OCI-LY1 (cell line): ENCODE data around the gene TFB2M.

Source experiments
- EZH2 ChIP-seq: fragments of 200-600 bp; sonication (generic), shearing (Covaris generic); IDR thresholded peaks from 2 replicates; pipeline ENCODE4 v1.8.0; 2017; ENCODE audit warnings: borderline replicate concordance, mixed run types, mild to moderate bottlenecking, antibody characterized with exemption, low read length, moderate library complexity, mixed read lengths
- TF ChIP-seq, protein P1 (sequence below): fragments of 200-600 bp; sonication (generic), shearing (Covaris generic); IDR thresholded peaks from 2 replicates; pipeline ENCODE4 v1.5.1; 2017; ENCODE audit warnings: mild to moderate bottlenecking, antibody characterized with exemption, low read length, moderate library complexity, mixed read lengths

GRCh38 chr1:246527402-246528088 is 38.5 kb downstream of the TFB2M start:
- TF ChIP-seq, protein P1, sequence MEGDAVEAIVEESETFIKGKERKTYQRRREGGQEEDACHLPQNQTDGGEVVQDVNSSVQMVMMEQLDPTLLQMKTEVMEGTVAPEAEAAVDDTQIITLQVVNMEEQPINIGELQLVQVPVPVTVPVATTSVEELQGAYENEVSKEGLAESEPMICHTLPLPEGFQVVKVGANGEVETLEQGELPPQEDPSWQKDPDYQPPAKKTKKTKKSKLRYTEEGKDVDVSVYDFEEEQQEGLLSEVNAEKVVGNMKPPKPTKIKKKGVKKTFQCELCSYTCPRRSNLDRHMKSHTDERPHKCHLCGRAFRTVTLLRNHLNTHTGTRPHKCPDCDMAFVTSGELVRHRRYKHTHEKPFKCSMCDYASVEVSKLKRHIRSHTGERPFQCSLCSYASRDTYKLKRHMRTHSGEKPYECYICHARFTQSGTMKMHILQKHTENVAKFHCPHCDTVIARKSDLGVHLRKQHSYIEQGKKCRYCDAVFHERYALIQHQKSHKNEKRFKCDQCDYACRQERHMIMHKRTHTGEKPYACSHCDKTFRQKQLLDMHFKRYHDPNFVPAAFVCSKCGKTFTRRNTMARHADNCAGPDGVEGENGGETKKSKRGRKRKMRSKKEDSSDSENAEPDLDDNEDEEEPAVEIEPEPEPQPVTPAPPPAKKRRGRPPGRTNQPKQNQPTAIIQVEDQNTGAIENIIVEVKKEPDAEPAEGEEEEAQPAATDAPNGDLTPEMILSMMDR, result no peak
- no peak for TF ChIP-seq EZH2
